HepG2 (cell line): Measurements from ENCODE around the gene CYP20A1. TPM values are rescaled to one million over a fixed set of nuclear protein-coding genes. Genes with fewer than 3 reads are reported as not detected.
"Not testable (repeated sequence)": the region's sequence is repeated elsewhere in the genome, so short reads cannot be mapped to it uniquely, and the experiment has no call there.

Experiments used
- ATAC-seq: fragments of 200-7000 bp; cut with Tn5 transposase; 3 replicates; pipeline ENCODE4 v1.9.1; 2020; ENCODE audit warnings: mild to moderate bottlenecking, moderate library complexity
- BruUV-seq: library from RNA; stranded (reverse); fragments of 400-500 nt; replicated peaks from 2 replicates; lab custom pipeline; 2021; lab: Mats Ljungman, UMichigan
- CTCF ChIA-PET: fragments of 300-600 bp; formaldehyde crosslinking; extraction: SDS; loops from one replicate; lab custom pipeline; 2021; ENCODE audit warnings: low total read pairs, inconsistent platforms, low intra/inter-chr PET ratio; lab: Yijun Ruan, JAX
- POLR2A ChIA-PET: fragments of 350-600 bp; sonication (Branson Sonifier 250); formaldehyde crosslinking; loops from one replicate; lab custom pipeline; 2020; ENCODE audit warnings: antibody characterized with exemption, inconsistent platforms; lab: Yijun Ruan, JAX
- DNase-seq: peaks from one replicate; pipeline ENCODE4 v3.0.0-alpha.2; 2015; ENCODE audit warnings: low spot score
- FAIRE-seq: peaks from 3 replicates; lab custom pipeline; 2011; peaks lifted over from hg19 to GRCh38; lab: Jason Lieb, UNC
- H2AFZ ChIP-seq: one replicate; pipeline ENCODE4 v1.6.1; 2011; ENCODE audit warnings: low read length, inconsistent platforms
- H3K27ac ChIP-seq: fragments of 300-600 bp; 3 replicates; pipeline ENCODE4 v1.8.0; 2011; ENCODE audit warnings: mixed run types, mild to moderate bottlenecking, mixed read lengths, low read length, inconsistent platforms; ENCODE audit not compliant: insufficient read depth; ENCODE audit errors: extremely low read length
- H3K27me3 ChIP-seq, 2 experiments: fragments of 200-600 bp in 1 of 2; 2 replicates in 1 of 2; 3 replicates in 1 of 2; pipeline versions ENCODE4 v1.6.0 to v1.8.0; 2011; ENCODE audit warnings: low read length in 2 of 2, mild to moderate bottlenecking in 2 of 2, moderate library complexity in 2 of 2, inconsistent platforms in 1 of 2; ENCODE audit not compliant: insufficient read depth in 2 of 2, control insufficient read depth in 1 of 2
- H3K36me3 ChIP-seq, 2 experiments: fragments of 200-600 bp in 1 of 2; replicated peaks in 1 of 2; 2 replicates in 1 of 2; 3 replicates in 1 of 2; pipeline versions ENCODE4 v1.5.1 to v1.8.0; 2011; ENCODE audit warnings: low read length in 2 of 2, inconsistent platforms in 1 of 2; ENCODE audit not compliant: insufficient read depth in 2 of 2, control insufficient read depth in 1 of 2
- H3K4me1 ChIP-seq: 2 replicates; pipeline ENCODE4 v1.5.1; 2012; ENCODE audit warnings: low read length, inconsistent platforms; ENCODE audit not compliant: insufficient read depth
- H3K4me2 ChIP-seq: 2 replicates; pipeline ENCODE4 v1.6.0; 2011; ENCODE audit warnings: low read depth, low read length, inconsistent platforms
- H3K4me3 ChIP-seq, 3 experiments: fragments of 200-600 bp in 1 of 3; sonication (generic), shearing (Covaris generic) in 1 of 3; replicated peaks in 1 of 3; 2 replicates each; pipeline ENCODE4 v1.5.1; 2011 to 2016; ENCODE audit warnings: low read length in 3 of 3, inconsistent platforms in 2 of 3, low read depth in 2 of 3, mild to moderate bottlenecking in 2 of 3, control low read depth in 1 of 3, mixed read lengths in 1 of 3; ENCODE audit not compliant: insufficient read depth in 1 of 3
- H3K79me2 ChIP-seq: one replicate; pipeline ENCODE4 v1.6.1; 2011; ENCODE audit warnings: low read length, inconsistent platforms; ENCODE audit not compliant: insufficient read depth
- H3K9ac ChIP-seq: 2 replicates; pipeline ENCODE4 v1.6.0; 2011; ENCODE audit warnings: mild to moderate bottlenecking, low read depth, low read length, inconsistent platforms; ENCODE audit not compliant: insufficient read depth
- H3K9me3 ChIP-seq: 2 replicates; pipeline ENCODE4 v1.5.1; 2012; ENCODE audit warnings: mild to moderate bottlenecking, low read length
- H4K20me1 ChIP-seq: 2 replicates; pipeline ENCODE4 v1.6.0; 2011; ENCODE audit warnings: inconsistent platforms, mild to moderate bottlenecking, low read length, moderate library complexity; ENCODE audit not compliant: insufficient read depth
- FOXA3 ChIP-seq: IDR thresholded peaks from 2 replicates; pipeline ENCODE4 v1.6.1; 2016; ENCODE audit warnings: missing genetic modification reagents, missing compliant biosample characterization
- GFI1 ChIP-seq: sonication (generic); formaldehyde crosslinking; IDR thresholded peaks from 2 replicates; pipeline ENCODE4 v1.5.0; 2020; ENCODE audit warnings: missing genetic modification reagents, mild to moderate bottlenecking, borderline replicate concordance
- HOXA5 ChIP-seq: sonication (generic); formaldehyde crosslinking; IDR thresholded peaks from 2 replicates; pipeline ENCODE4 v1.4.0; 2020; ENCODE audit warnings: missing genetic modification reagents
- IRF1 ChIP-seq: sonication (generic); formaldehyde crosslinking; IDR thresholded peaks from 2 replicates; pipeline ENCODE4 v1.4.0; 2020; ENCODE audit warnings: low read depth, mild to moderate bottlenecking, missing genetic modification reagents
- KDM5B ChIP-seq: sonication (generic); formaldehyde crosslinking; IDR thresholded peaks from 2 replicates; pipeline ENCODE4 v1.4.0; 2020; ENCODE audit warnings: missing genetic modification reagents, mild to moderate bottlenecking, borderline replicate concordance
- NFE2L2 ChIP-seq: fragments of 150-350 bp; IDR thresholded peaks from 2 replicates; pipeline ENCODE4 v1.6.1; 2014; ENCODE audit warnings: low read length
- RERE ChIP-seq: IDR thresholded peaks from 2 replicates; pipeline ENCODE4 v1.6.1; 2016; ENCODE audit warnings: low read depth, missing genetic modification reagents, missing compliant biosample characterization
- ZNF296 ChIP-seq: sonication (generic); formaldehyde crosslinking; conservative IDR thresholded peaks from 2 replicates; pipeline ENCODE4 v1.5.0; 2020; ENCODE audit warnings: mild to moderate bottlenecking, missing genetic modification reagents
- ZNF496 ChIP-seq: sonication (generic); formaldehyde crosslinking; IDR thresholded peaks from 2 replicates; pipeline ENCODE4 v1.8.1; 2023; ENCODE audit warnings: mild to moderate bottlenecking, moderate library complexity, missing genetic modification reagents; ENCODE audit not compliant: insufficient replicate concordance
- ZNF552 ChIP-seq: sonication (generic); formaldehyde crosslinking; IDR thresholded peaks from 2 replicates; pipeline ENCODE4 v1.9.0; 2022; ENCODE audit warnings: missing genetic modification reagents, mild to moderate bottlenecking, borderline replicate concordance
- WGBS: methylation state at CpG from one replicate; pipeline ENCODE4 v1.1.6; 2017; ENCODE audit warnings: low lambda C conversion rate; 5-methylcytosine and 5-hydroxymethylcytosine counted together
- in situ Hi-C: cut with HindIII; loops from 2 replicates; pipeline ENCODE4 v1.10.0; 2017; ENCODE audit warnings: low pct_unique_long_range_greater_than_20kb; ENCODE audit not compliant: extremely low pct_ligation_motif_present
- intact Hi-C: fragments of 100-400 bp; cut with micrococcal nuclease; formaldehyde crosslinking; loops from one replicate; pipeline ENCODE4 v1.10.0; 2022; ENCODE audit not compliant: unreplicated experiment
- polyA plus RNA-seq, 8 experiments: library from polyadenylated mRNA; depleted of rRNA in 3 of 8; stranded (reverse) in 7 of 8; unstranded in 1 of 8; fragments of >200 nt; fragmentation: Illumina TruSeq in 4 of 8; extraction: Trizol in 4 of 8; gene quantifications; 2 replicates each; pipeline versions ENCODE4 v1.2.1 to v1.2.3, GENCODE V29; 2011 to 2016; ENCODE audit warnings: low read depth in 4 of 8, missing spikeins in 1 of 8, mixed read lengths in 1 of 8; ENCODE audit not compliant: insufficient read depth in 1 of 8
- total RNA-seq, 5 experiments: library from RNA; depleted of rRNA; stranded (reverse); fragments of >200 nt; fragmentation: Illumina TruSeq; extraction: Trizol; gene quantifications; 2 replicates each; pipeline ENCODE4 v1.2.3, GENCODE V29; 2016; ENCODE audit warnings: low read depth in 1 of 5

Gene CYP20A1
- total and polyA plus RNA-seq, 2 of the 13 experiments (the other 11 are each of a cell fraction or from before 2014, with no cell fraction given) = 9.6 to 35.3 TPM

GRCh38 chr2:203238704-203239526 is at the start of gene CYP20A1 (continued):
- TF ChIP-seq RERE (CRISPR knock-in tag) (peak; percentile 25; the same call in 1 of the 2 replicates), GFI1 (CRISPR knock-in tag) (peak; percentile 87), ZNF552 (CRISPR knock-in tag) (0 out of 2 replicates have a peak, but pooled peaks have one; percentile 43), HOXA5 (CRISPR knock-in tag) (peak; percentile 93; the same call in 1 of the 2 replicates), ZNF496 (CRISPR knock-in tag) (no peak), KDM5B (CRISPR knock-in tag) (peak; percentile 98), FOXA3 (CRISPR knock-in tag) (peak; percentile 50), IRF1 (CRISPR knock-in tag) (no peak), NFE2L2 (no peak), ZNF296 (no peak)

GRCh38 chr2:203190547-203190946 is 48.3 kb upstream of the CYP20A1 start:
- intact Hi-C loops, DNase-seq, H4K20me1 ChIP-seq, CTCF ChIA-PET, BruUV-seq, H3K4me3 ChIP-seq, in situ Hi-C loops, H3K27ac ChIP-seq, H2AFZ ChIP-seq, FAIRE-seq, ATAC-seq, H3K79me2 ChIP-seq, H3K27me3 ChIP-seq, H3K4me2 ChIP-seq, H3K36me3 ChIP-seq, H3K9ac ChIP-seq, H3K4me1 ChIP-seq, H3K9me3 ChIP-seq, POLR2A ChIA-PET: not testable (repeated sequence)
- 95% methylated on average over 17 of the region's 17 CpGs for WGBS
